Measurements from ENCODE around the gene MYB. TPM values are rescaled to one million over a fixed set of nuclear protein-coding genes. Genes with fewer than 3 reads are reported as not detected.
"Not testable (repeated sequence)": the region's sequence is repeated elsewhere in the genome, so short reads cannot be mapped to it uniquely, and the experiment has no call there.

Gene MYB
- total RNA-seq, 2 experiments from 2014 or later: 27.7 to 30.3 TPM

- H3K27me3 Mint-ChIP-seq: no peaks in the 10 kb centered on the region
- POLR2A ChIA-PET: interaction anchor here (0.6 kb wide), 1 partner anchor 32 kb away, joined by 3 read pairs; the partner anchor contains the start of gene MYB
- peaks cover 29% of the 10 kb centered on the region for H3K36me3 Mint-ChIP-seq (ENCODE audit: low read depth)
- DNase-seq: no peak
- H3K27ac Mint-ChIP-seq: no peak overlapping the region
- H3K9me3 Mint-ChIP-seq: peaks cover 12% of the 10 kb centered on the region
- H3K4me3 Mint-ChIP-seq: no peak overlapping the region
- CTCF ChIA-PET: interaction anchor here (0.6 to 3.2 kb wide), 5 partner anchors 14 to 291 kb away, joined by 3 to 14 read pairs (median 4); no protein-coding TSS in a partner anchor
- H3K4me1 Mint-ChIP-seq: peaks cover 54% of the 10 kb centered on the region
Observed at GRCh38 chr6:135148889-135149288, 32.2 kb upstream of the MYB start.

GRCh38 chr6:135149376-135149775, 31.7 kb upstream of the MYB start:
- H3K9me3 Mint-ChIP-seq: peaks cover 15% of the 10 kb centered on the region
- H3K27ac Mint-ChIP-seq: no peak overlapping the region
- DNase-seq: no peak
- ChIA-PET CTCF (interaction anchor here (0.6 to 3.2 kb wide), 5 partner anchors 13 to 291 kb away, joined by 3 to 14 read pairs (median 4); no protein-coding TSS in a partner anchor), POLR2A (no interaction called here)
- H3K36me3 Mint-ChIP-seq (ENCODE audit: low read depth): peaks cover 33% of the 10 kb centered on the region
- H3K27me3 Mint-ChIP-seq: no peaks in the 10 kb centered on the region
- no peak overlapping the region for H3K4me3 Mint-ChIP-seq
- H3K4me1 Mint-ChIP-seq: peaks cover 53% of the 10 kb centered on the region

- CTCF ChIA-PET, H3K27ac Mint-ChIP-seq, DNase-seq, H3K27me3 Mint-ChIP-seq, H3K4me3 Mint-ChIP-seq, POLR2A ChIA-PET: not testable (repeated sequence)
- peaks cover 40% of the 10 kb centered on the region for H3K36me3 Mint-ChIP-seq (ENCODE audit: low read depth)
- H3K9me3 Mint-ChIP-seq: peaks cover 18% of the 10 kb centered on the region
- peaks cover 42% of the 10 kb centered on the region for H3K4me1 Mint-ChIP-seq
Observed at GRCh38 chr6:135150481-135150880, 30.6 kb upstream of the MYB start.

GRCh38 chr6:135154125-135154524, 27.0 kb upstream of the MYB start:
- CTCF ChIA-PET: interaction anchor here (1.6 kb wide), 1 partner anchor 8 kb away, joined by 3 read pairs; no protein-coding TSS in a partner anchor
- peaks cover 20% of the 10 kb centered on the region for H3K9me3 Mint-ChIP-seq
- H3K36me3 Mint-ChIP-seq (ENCODE audit: low read depth): peaks cover 43% of the 10 kb centered on the region

GRCh38 chr6:135158397-135158796, 22.7 kb upstream of the MYB start:
- Mint-ChIP-seq H3K9me3 (peaks cover 12% of the 10 kb centered on the region), H3K4me1 (peaks cover 51% of the 10 kb centered on the region), H3K27me3 (peaks cover 1% of the 10 kb centered on the region), H3K4me3 (no peak overlapping the region), H3K27ac (no peak overlapping the region), H3K36me3 (ENCODE audit: low read depth) (peaks cover 21% of the 10 kb centered on the region)
- no peak for DNase-seq
- ChIA-PET POLR2A (interaction anchor here (1.0 to 2.8 kb wide), 3 partner anchors 12 to 104 kb away, joined by 3 to 15 read pairs (median 3); partner anchors contain the start of genes HBS1L and MYB), CTCF (interaction anchor here (0.7 to 1.6 kb wide), 5 partner anchors 9 to 281 kb away, joined by 3 to 5 read pairs (median 3); no protein-coding TSS in a partner anchor)

More at GRCh38 chr6:135154125-135154524, 27.0 kb upstream of the MYB start:
- not testable (repeated sequence) for H3K27ac Mint-ChIP-seq, H3K27me3 Mint-ChIP-seq, DNase-seq, H3K4me3 Mint-ChIP-seq
- POLR2A ChIA-PET: interaction anchor here (1.3 kb wide), 1 partner anchor 29 kb away, joined by 4 read pairs; no protein-coding TSS in a partner anchor
- H3K4me1 Mint-ChIP-seq: peaks cover 19% of the 10 kb centered on the region

GRCh38 chr6:135159531-135159930, 21.6 kb upstream of the MYB start:
- H3K27ac Mint-ChIP-seq: no peak overlapping the region
- no peak overlapping the region for H3K4me3 Mint-ChIP-seq
- ChIA-PET POLR2A (interaction anchor here (0.9 to 2.8 kb wide), 5 partner anchors 13 to 30 kb away, joined by 3 to 15 read pairs (median 3); partner anchors contain the start of gene MYB), CTCF (interaction anchor here (1.1 to 2.1 kb wide), 5 partner anchors 8 to 30 kb away, joined by 3 to 12 read pairs (median 5); no protein-coding TSS in a partner anchor)
- H3K9me3 Mint-ChIP-seq: peaks cover 5% of the 10 kb centered on the region
- peaks cover 1% of the 10 kb centered on the region for H3K27me3 Mint-ChIP-seq
- DNase-seq: peak; percentile 65
- H3K36me3 Mint-ChIP-seq (ENCODE audit: low read depth): peaks cover 12% of the 10 kb centered on the region
- peaks cover 53% of the 10 kb centered on the region for H3K4me1 Mint-ChIP-seq

- peak overlapping the region; percentile 19 for H3K4me3 Mint-ChIP-seq
- peak overlapping the region; percentile 90 for H3K27ac Mint-ChIP-seq
- H3K4me1 Mint-ChIP-seq: peaks cover 58% of the 10 kb centered on the region
- no peak for DNase-seq
- H3K27me3 Mint-ChIP-seq: no peaks in the 10 kb centered on the region
- no peaks in the 10 kb centered on the region for H3K9me3 Mint-ChIP-seq
- ChIA-PET CTCF (interaction anchor here (0.8 to 3.4 kb wide), 15 partner anchors 8 to 173 kb away, joined by 3 to 18 read pairs (median 6); partner anchors contain the start of genes HBS1L and MYB), POLR2A (interaction anchor here (1.1 to 3.9 kb wide), 3 partner anchors 17 to 107 kb away, joined by 5 to 31 read pairs (median 8); partner anchors contain the start of genes HBS1L and MYB)
- H3K36me3 Mint-ChIP-seq (ENCODE audit: low read depth): peaks cover 2% of the 10 kb centered on the region
Observed at GRCh38 chr6:135161411-135162395, 19.4 kb upstream of the MYB start.

GRCh38 chr6:135162678-135163439, 18.2 kb upstream of the MYB start:
- peak; percentile 56 for DNase-seq
- Mint-ChIP-seq H3K9me3 (no peaks in the 10 kb centered on the region), H3K27ac (peak overlapping the region; percentile 90), H3K27me3 (no peaks in the 10 kb centered on the region), H3K4me1 (peaks cover 61% of the 10 kb centered on the region), H3K4me3 (peak overlapping the region; percentile 43), H3K36me3 (ENCODE audit: low read depth) (peaks cover 2% of the 10 kb centered on the region)
- ChIA-PET POLR2A (interaction anchor here (1.1 to 3.9 kb wide), 4 partner anchors 18 to 108 kb away, joined by 5 to 31 read pairs (median 6); partner anchors contain the start of genes HBS1L and MYB), CTCF (interaction anchor here (0.8 to 3.4 kb wide), 21 partner anchors 9 to 174 kb away, joined by 3 to 18 read pairs (median 4); partner anchors contain the start of genes HBS1L and MYB)

- CTCF ChIA-PET: interaction anchor here (0.6 to 3.4 kb wide), 17 partner anchors 8 to 517 kb away, joined by 3 to 18 read pairs (median 4); partner anchors contain the start of gene MYB
- DNase-seq: peak; percentile 61
- no peaks in the 10 kb centered on the region for H3K9me3 Mint-ChIP-seq
- peaks cover 2% of the 10 kb centered on the region for H3K36me3 Mint-ChIP-seq (ENCODE audit: low read depth)
- H3K4me3 Mint-ChIP-seq: peak overlapping the region; percentile 31
- H3K27me3 Mint-ChIP-seq: no peaks in the 10 kb centered on the region
- peaks cover 61% of the 10 kb centered on the region for H3K4me1 Mint-ChIP-seq
- POLR2A ChIA-PET: interaction anchor here (0.7 to 3.9 kb wide), 4 partner anchors 15 to 109 kb away, joined by 3 to 31 read pairs (median 6); partner anchors contain the start of genes HBS1L and MYB
- H3K27ac Mint-ChIP-seq: peak overlapping the region; percentile 70
Observed at GRCh38 chr6:135163440-135163738, 17.7 kb upstream of the MYB start.

- not testable (repeated sequence) for H3K9me3 Mint-ChIP-seq; H3K27ac Mint-ChIP-seq; H3K36me3 Mint-ChIP-seq (ENCODE audit: low read depth); H3K27me3 Mint-ChIP-seq; H3K4me3 Mint-ChIP-seq; DNase-seq
- ChIA-PET POLR2A (interaction anchor here (0.7 to 3.9 kb wide), 3 partner anchors 16 to 110 kb away, joined by 3 to 31 read pairs (median 3); partner anchors contain the start of genes HBS1L and MYB), CTCF (interaction anchor here (1.3 to 1.5 kb wide), 3 partner anchors 15 to 78 kb away, joined by 3 to 6 read pairs (median 4); no protein-coding TSS in a partner anchor)
- H3K4me1 Mint-ChIP-seq: peaks cover 55% of the 10 kb centered on the region
Observed at GRCh38 chr6:135164387-135164786, 16.7 kb upstream of the MYB start.

GRCh38 chr6:135165031-135165430, 16.1 kb upstream of the MYB start:
- peaks cover 2% of the 10 kb centered on the region for H3K36me3 Mint-ChIP-seq (ENCODE audit: low read depth)
- no peaks in the 10 kb centered on the region for H3K9me3 Mint-ChIP-seq
- ChIA-PET CTCF (interaction anchor here (1.5 kb wide), 1 partner anchor 15 kb away, joined by 3 read pairs; no protein-coding TSS in a partner anchor), POLR2A (interaction anchor here (0.7 to 3.9 kb wide), 3 partner anchors 15 to 111 kb away, joined by 3 to 31 read pairs (median 3); partner anchors contain the start of genes HBS1L and MYB)
- H3K27me3 Mint-ChIP-seq: no peaks in the 10 kb centered on the region
- no peak overlapping the region for H3K4me3 Mint-ChIP-seq
- H3K4me1 Mint-ChIP-seq: peaks cover 55% of the 10 kb centered on the region
- no peak for DNase-seq
- H3K27ac Mint-ChIP-seq: no peak overlapping the region

- Mint-ChIP-seq H3K36me3 (ENCODE audit: low read depth) (no peaks in the 10 kb centered on the region), H3K9me3 (no peaks in the 10 kb centered on the region), H3K4me1 (peaks cover 53% of the 10 kb centered on the region), H3K4me3 (no peak overlapping the region), H3K27me3 (no peaks in the 10 kb centered on the region), H3K27ac (no peak overlapping the region)
- ChIA-PET CTCF (interaction anchor here (0.7 kb wide), 1 partner anchor 283 kb away, joined by 3 read pairs; no protein-coding TSS in a partner anchor), POLR2A (no interaction called here)
- no peak for DNase-seq
Observed at GRCh38 chr6:135166515-135166914, 14.6 kb upstream of the MYB start.

Measured in activated CD4-positive, alpha-beta memory T cell treated with anti-CD3 and anti-CD28 coated beads, Interleukin-2, amount 10 ng/mL, durations not matched to agents 7 days and 5 days (primary cell).